ENCODE results near the gene TBC1D14.

Gene TBC1D14

GRCh38 chr4:6986781-6987587 lies 77.4 kb downstream of the TBC1D14 start:
- Histone ChIP-seq H4K20me1 (ENCODE audit: low read depth, low read length) (no peaks in the 10 kb centered on the region), H3K9ac (ENCODE audit: low read length) (peak overlapping the region; percentile 67), H3K9me2 (replicated peaks; ENCODE audit: insufficient read depth, low read length) (no peaks in the 10 kb centered on the region), H2AFZ (ENCODE audit: low read depth, low read length, severe bottlenecking) (peak overlapping the region; percentile 75), H3K27ac (ENCODE audit: low read depth, low read length) (peak overlapping the region; percentile 29; the same call in 1 of the 2 replicates), H3K9me3 (ENCODE audit: insufficient read depth, low read length) (no peaks in the 10 kb centered on the region), H3K36me3 (ENCODE audit: low read length) (no peaks in the 10 kb centered on the region), H3K4me2 (ENCODE audit: low read depth, low read length, poor library complexity, severe bottlenecking) (peak overlapping the region; percentile 77), H3K79me2 (ENCODE audit: insufficient read depth, low read length) (peaks cover 22% of the 10 kb centered on the region), H3F3A (ENCODE audit: insufficient read depth) (no peaks in the 10 kb centered on the region), H3K27me3 (ENCODE audit: low read length) (no peaks in the 10 kb centered on the region), H3K4me3 (ENCODE audit: insufficient read depth, low read length, poor library complexity, severe bottlenecking) (peak overlapping the region; percentile 82)
- TF ChIP-seq EZH2phosphoT487 (conservative IDR thresholded peaks at IDR 0.05; ENCODE audit: low read length) (no peak), CTCF (IDR thresholded peaks at IDR 0.05; ENCODE audit: insufficient read depth, low read length, poor library complexity, severe bottlenecking) (no peak)

GRCh38 chr4:6987588-6987961 lies 77.9 kb downstream of the TBC1D14 start:
- H3K9ac ChIP-seq (ENCODE audit: low read length), result peak overlapping the region; percentile 67
- no peaks in the 10 kb centered on the region for H3K9me2 ChIP-seq (replicated peaks; ENCODE audit: insufficient read depth, low read length)
- H3F3A ChIP-seq (ENCODE audit: insufficient read depth), result no peaks in the 10 kb centered on the region
- peak overlapping the region; percentile 82 for H3K4me3 ChIP-seq (ENCODE audit: insufficient read depth, low read length, poor library complexity, severe bottlenecking)
- peak overlapping the region; percentile 73 for H2AFZ ChIP-seq (ENCODE audit: low read depth, low read length, severe bottlenecking)
- H3K79me2 ChIP-seq (ENCODE audit: insufficient read depth, low read length), result peaks cover 22% of the 10 kb centered on the region
- H3K4me2 ChIP-seq (ENCODE audit: low read depth, low read length, poor library complexity, severe bottlenecking), result peak overlapping the region; percentile 77
- H3K27ac ChIP-seq (ENCODE audit: low read depth, low read length), result no peak overlapping the region
- H3K9me3 ChIP-seq (ENCODE audit: insufficient read depth, low read length), result no peaks in the 10 kb centered on the region
- H3K27me3 ChIP-seq (ENCODE audit: low read length), result no peaks in the 10 kb centered on the region
- TF ChIP-seq EZH2phosphoT487 (conservative IDR thresholded peaks at IDR 0.05; ENCODE audit: low read length) (no peak), CTCF (IDR thresholded peaks at IDR 0.05; ENCODE audit: insufficient read depth, low read length, poor library complexity, severe bottlenecking) (no peak)
- H3K36me3 ChIP-seq (ENCODE audit: low read length), result no peaks in the 10 kb centered on the region
- no peaks in the 10 kb centered on the region; the same call in 1 of the 2 replicates for H4K20me1 ChIP-seq (ENCODE audit: low read depth, low read length)

- H3K9ac ChIP-seq (ENCODE audit: low read length), result peak overlapping the region; percentile 67
- no peaks in the 10 kb centered on the region for H3K36me3 ChIP-seq (ENCODE audit: low read length)
- H2AFZ ChIP-seq (ENCODE audit: low read depth, low read length, severe bottlenecking), result no peak overlapping the region
- no peaks in the 10 kb centered on the region for H3K9me3 ChIP-seq (ENCODE audit: insufficient read depth, low read length)
- H3K9me2 ChIP-seq (replicated peaks; ENCODE audit: insufficient read depth, low read length), result no peaks in the 10 kb centered on the region
- H3F3A ChIP-seq (ENCODE audit: insufficient read depth), result no peaks in the 10 kb centered on the region
- H3K27me3 ChIP-seq (ENCODE audit: low read length), result no peaks in the 10 kb centered on the region
- H3K4me3 ChIP-seq (ENCODE audit: insufficient read depth, low read length, poor library complexity, severe bottlenecking), result peak overlapping the region; percentile 82
- H3K79me2 ChIP-seq (ENCODE audit: insufficient read depth, low read length), result peaks cover 22% of the 10 kb centered on the region
- no peak overlapping the region for H3K27ac ChIP-seq (ENCODE audit: low read depth, low read length)
- H3K4me2 ChIP-seq (ENCODE audit: low read depth, low read length, poor library complexity, severe bottlenecking), result peak overlapping the region; percentile 77
- TF ChIP-seq CTCF (IDR thresholded peaks at IDR 0.05; ENCODE audit: insufficient read depth, low read length, poor library complexity, severe bottlenecking), result no peak
- TF ChIP-seq EZH2phosphoT487 (conservative IDR thresholded peaks at IDR 0.05; ENCODE audit: low read length), result no peak
- no peaks in the 10 kb centered on the region; the same call in 1 of the 2 replicates for H4K20me1 ChIP-seq (ENCODE audit: low read depth, low read length)
Observed at GRCh38 chr4:6988016-6988715, 78.5 kb downstream of the TBC1D14 start.

Data from SU-DHL-6 (cell line).